Lung (tissue), 12 donors: Measurements from ENCODE around the gene C17orf107. TPM values are rescaled to one million over a fixed set of nuclear protein-coding genes. Genes with fewer than 3 reads are reported as not detected.
A peak's percentile ranks its signal among the peaks of the same experiment; 100 is the strongest.
"Not testable (repeated sequence)": the region's sequence is repeated elsewhere in the genome, so short reads cannot be mapped to it uniquely, and the experiment has no call there.

ENCODE experiments used
- ATAC-seq: fragments of 200-7000 bp; cut with Tn5 transposase; one replicate; pipeline ENCODE4 v1.9.1; 2020; ENCODE audit warnings: moderate number of reproducible peaks; ENCODE audit not compliant: insufficient read depth, low FRiP score
- DNase-seq, 3 donors: peaks; one replicate each; pipeline ENCODE4 v3.0.0-alpha.2; 2013 to 2017
- H3K27ac ChIP-seq, 2 donors: one replicate each; pipeline ENCODE4 v1.5.1; 2013; ENCODE audit warnings: mild to moderate bottlenecking in 2 of 2, moderate library complexity in 2 of 2, control low read depth in 1 of 2, inconsistent platforms in 1 of 2, low read depth in 1 of 2, low read length in 1 of 2
- H3K27me3 ChIP-seq, 3 donors: one replicate each; pipeline ENCODE4 v1.5.1; 2013; ENCODE audit warnings: low read length in 2 of 3; ENCODE audit not compliant: control insufficient read depth in 3 of 3, insufficient read depth in 3 of 3
- H3K36me3 ChIP-seq, 4 donors: one replicate each; pipeline ENCODE4 v1.5.1; 2013; ENCODE audit warnings: low read length in 4 of 4, mild to moderate bottlenecking in 1 of 4, moderate library complexity in 1 of 4; ENCODE audit not compliant: control insufficient read depth in 4 of 4, insufficient read depth in 4 of 4
- H3K4me1 ChIP-seq, 5 donors: one replicate each; pipeline ENCODE4 v1.5.1; 2013; ENCODE audit warnings: low read length in 5 of 5, mild to moderate bottlenecking in 2 of 5, moderate library complexity in 1 of 5; ENCODE audit not compliant: control insufficient read depth in 5 of 5, insufficient read depth in 5 of 5
- H3K4me3 ChIP-seq: one replicate; pipeline ENCODE4 v1.5.1; 2013; ENCODE audit warnings: mild to moderate bottlenecking, control low read depth, moderate library complexity
- H3K9ac ChIP-seq, 2 donors: one replicate each; pipeline ENCODE4 v1.5.1; 2013; ENCODE audit warnings: low read length in 2 of 2, control low read depth in 1 of 2; ENCODE audit not compliant: insufficient read depth in 1 of 2
- H3K9me3 ChIP-seq, 4 donors: one replicate each; pipeline ENCODE4 v1.5.1; 2013; ENCODE audit warnings: low read length in 3 of 4, mild to moderate bottlenecking in 1 of 4, moderate library complexity in 1 of 4; ENCODE audit not compliant: control insufficient read depth in 4 of 4, insufficient read depth in 3 of 4
- WGBS, 2 donors: extraction: QIAGEN DNeasy Blood & Tissue Kit; methylation state at CpG; one replicate each; pipeline ENCODE4 v1.1.7; 2013; 5-methylcytosine and 5-hydroxymethylcytosine counted together
- polyA plus RNA-seq, 2 donors: library from polyadenylated mRNA; stranded (reverse); fragments of 200-250 nt; gene quantifications; one replicate each; pipeline ENCODE4 v1.2.1, GENCODE V29; 2013
- total RNA-seq, 2 donors: library from RNA; depleted of rRNA in 1 of 2; stranded (reverse); fragments of >200 nt in 1 of 2; gene quantifications; one replicate each; pipeline ENCODE4 v1.2.1, GENCODE V29; 2014 to 2021
- TF ChIP-seq, protein P1 (sequence below): IDR thresholded peaks from 2 replicates; pipeline ENCODE4 v1.5.1; 2012; ENCODE audit warnings: mild to moderate bottlenecking; ENCODE audit errors: control extremely low read depth, extremely low read depth
- donor health status: control.
- donor health status: control.
- donor health status: Bipolar disorder and iron deficiency.
- donor health status: healthy.
- donor health status: DM: yes; HTN: yes; CAD: no.

C17orf107 gene
- total and polyA plus RNA-seq, 4 donors = 1.3 to 4.5 (median 2.8) TPM

DNA sequence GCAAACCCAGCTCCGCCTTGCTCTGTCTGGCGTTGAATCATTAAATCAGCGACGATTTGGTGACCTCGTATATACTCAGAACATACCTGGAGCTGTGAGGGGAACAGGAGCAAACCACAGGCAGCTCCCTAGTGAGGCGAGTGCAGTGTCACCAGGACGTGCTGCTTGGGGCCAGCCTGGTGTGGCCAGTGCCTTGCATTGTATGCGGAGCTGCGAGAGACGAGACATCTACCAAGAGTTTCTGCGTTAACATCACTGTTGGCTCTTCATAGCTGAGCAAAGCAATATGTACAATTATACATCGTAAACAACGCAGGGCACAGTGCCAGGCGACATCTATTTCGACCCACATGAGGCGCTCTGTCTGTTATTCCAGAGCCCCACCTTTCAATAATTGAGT lies 38.3 kb upstream of the C17orf107 start:
- H3K4me3 ChIP-seq = no peak overlapping the region
- TF ChIP-seq, protein P1, sequence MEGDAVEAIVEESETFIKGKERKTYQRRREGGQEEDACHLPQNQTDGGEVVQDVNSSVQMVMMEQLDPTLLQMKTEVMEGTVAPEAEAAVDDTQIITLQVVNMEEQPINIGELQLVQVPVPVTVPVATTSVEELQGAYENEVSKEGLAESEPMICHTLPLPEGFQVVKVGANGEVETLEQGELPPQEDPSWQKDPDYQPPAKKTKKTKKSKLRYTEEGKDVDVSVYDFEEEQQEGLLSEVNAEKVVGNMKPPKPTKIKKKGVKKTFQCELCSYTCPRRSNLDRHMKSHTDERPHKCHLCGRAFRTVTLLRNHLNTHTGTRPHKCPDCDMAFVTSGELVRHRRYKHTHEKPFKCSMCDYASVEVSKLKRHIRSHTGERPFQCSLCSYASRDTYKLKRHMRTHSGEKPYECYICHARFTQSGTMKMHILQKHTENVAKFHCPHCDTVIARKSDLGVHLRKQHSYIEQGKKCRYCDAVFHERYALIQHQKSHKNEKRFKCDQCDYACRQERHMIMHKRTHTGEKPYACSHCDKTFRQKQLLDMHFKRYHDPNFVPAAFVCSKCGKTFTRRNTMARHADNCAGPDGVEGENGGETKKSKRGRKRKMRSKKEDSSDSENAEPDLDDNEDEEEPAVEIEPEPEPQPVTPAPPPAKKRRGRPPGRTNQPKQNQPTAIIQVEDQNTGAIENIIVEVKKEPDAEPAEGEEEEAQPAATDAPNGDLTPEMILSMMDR = no peak
- no peak overlapping the region for H3K9ac ChIP-seq
- peak overlapping the region in 1 of 2 donors; percentile 27 for H3K27ac ChIP-seq
- 88 to 90% methylated on average over 16 of the region's 16 CpGs for WGBS, 2 donors
- H3K36me3 ChIP-seq = peaks cover 0 to 10% (median 7%) of the 10 kb centered on the region in 4 donors
- no peaks in the 10 kb centered on the region for H3K9me3 ChIP-seq
- no peak for DNase-seq
- no peak for ATAC-seq
- H3K27me3 ChIP-seq = no peaks in the 10 kb centered on the region
- peaks cover 4 to 26% (median 5%) of the 10 kb centered on the region in 5 donors for H3K4me1 ChIP-seq

DNA sequence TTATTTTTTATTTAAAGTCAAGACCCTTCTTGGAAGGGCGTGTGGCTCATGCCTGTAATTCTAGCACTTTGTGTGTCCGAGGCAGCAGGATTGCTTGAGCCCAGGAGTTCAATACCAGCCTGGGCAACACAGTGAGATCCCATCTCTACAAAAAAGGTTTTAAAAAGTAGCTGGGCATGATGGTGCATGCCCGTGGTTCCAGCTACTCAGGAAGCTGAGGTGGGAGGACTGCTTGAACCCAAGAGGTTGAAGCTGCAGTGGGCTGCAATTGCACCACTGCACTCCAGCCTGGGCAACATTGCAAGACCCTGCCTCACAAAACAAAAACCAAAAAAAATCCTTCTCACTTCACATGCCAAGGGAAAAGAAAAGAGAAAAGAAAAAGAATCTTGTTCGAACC lies 36.6 kb upstream of the C17orf107 start:
- WGBS, 2 donors = 94 to 96% methylated on average over 4 of the region's 4 CpGs
- Histone ChIP-seq H3K36me3 (peaks cover 0 to 9% (median 4%) of the 10 kb centered on the region in 4 donors), H3K27me3 (no peaks in the 10 kb centered on the region), H3K9me3 (no peaks in the 10 kb centered on the region), H3K27ac (no peak overlapping the region), H3K4me3 (no peak overlapping the region), H3K4me1 (peaks cover 2 to 14% (median 4%) of the 10 kb centered on the region in 5 donors), H3K9ac (no peak overlapping the region)
- no peak for ATAC-seq
- TF ChIP-seq, protein P1 = no peak
- DNase-seq = no peak

DNA sequence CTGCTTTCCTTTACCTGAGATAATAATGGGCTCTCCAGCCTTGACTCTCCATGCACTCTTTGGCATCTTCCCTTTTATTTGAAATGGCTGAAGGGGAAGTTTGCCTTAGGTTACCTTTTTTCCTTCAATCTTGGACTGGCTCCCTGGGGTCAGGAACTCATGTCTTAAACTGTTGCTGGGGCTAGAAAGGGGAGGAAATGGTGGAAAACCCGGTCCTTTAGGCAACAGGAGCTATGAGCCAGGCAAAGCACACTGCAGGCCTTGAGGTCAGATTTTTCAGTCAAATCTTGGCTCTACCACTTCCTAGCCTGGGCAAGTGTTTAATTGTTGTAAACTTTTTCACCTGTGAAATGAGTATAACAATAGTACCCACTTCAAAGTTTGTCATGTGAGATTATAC lies 36.0 kb upstream of the C17orf107 start:
- Histone ChIP-seq H3K4me1 (peaks cover 0 to 14% (median 2%) of the 10 kb centered on the region in 5 donors), H3K9me3 (no peaks in the 10 kb centered on the region), H3K9ac (no peak overlapping the region), H3K27me3 (no peaks in the 10 kb centered on the region), H3K4me3 (no peak overlapping the region), H3K36me3 (peaks cover 0 to 9% (median 4%) of the 10 kb centered on the region in 4 donors), H3K27ac (no peak overlapping the region)
- no peak for DNase-seq
- TF ChIP-seq, protein P1 = no peak
- no peak for ATAC-seq
- WGBS, 2 donors = 74 to 78% methylated on average over 1 of the region's 1 CpG

DNA sequence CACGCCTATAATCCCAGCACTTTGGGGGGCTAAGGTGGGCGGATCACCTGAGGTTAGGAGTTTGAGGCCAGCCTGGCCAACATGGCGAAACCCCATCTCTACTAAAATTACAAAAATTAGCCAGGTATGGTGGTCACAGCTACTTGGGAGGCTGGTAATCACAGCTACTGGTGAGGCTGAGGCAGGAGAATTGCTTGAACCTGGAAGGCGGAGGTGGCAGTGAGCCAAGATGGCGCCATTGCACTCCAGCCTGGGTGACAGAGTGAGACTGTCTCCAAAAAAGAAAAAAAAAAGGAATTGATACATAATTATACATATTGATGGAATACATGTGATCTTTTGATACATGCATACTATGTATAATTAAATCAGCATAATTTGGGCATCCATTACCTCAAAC lies 31.8 kb upstream of the C17orf107 start:
- H3K4me3 ChIP-seq, ATAC-seq, H3K27me3 ChIP-seq, H3K4me1 ChIP-seq, H3K27ac ChIP-seq, H3K36me3 ChIP-seq, H3K9ac ChIP-seq, H3K9me3 ChIP-seq, DNase-seq: not testable (repeated sequence)
- WGBS, 2 donors = 91 to 96% methylated on average over 5 of the region's 5 CpGs

DNA sequence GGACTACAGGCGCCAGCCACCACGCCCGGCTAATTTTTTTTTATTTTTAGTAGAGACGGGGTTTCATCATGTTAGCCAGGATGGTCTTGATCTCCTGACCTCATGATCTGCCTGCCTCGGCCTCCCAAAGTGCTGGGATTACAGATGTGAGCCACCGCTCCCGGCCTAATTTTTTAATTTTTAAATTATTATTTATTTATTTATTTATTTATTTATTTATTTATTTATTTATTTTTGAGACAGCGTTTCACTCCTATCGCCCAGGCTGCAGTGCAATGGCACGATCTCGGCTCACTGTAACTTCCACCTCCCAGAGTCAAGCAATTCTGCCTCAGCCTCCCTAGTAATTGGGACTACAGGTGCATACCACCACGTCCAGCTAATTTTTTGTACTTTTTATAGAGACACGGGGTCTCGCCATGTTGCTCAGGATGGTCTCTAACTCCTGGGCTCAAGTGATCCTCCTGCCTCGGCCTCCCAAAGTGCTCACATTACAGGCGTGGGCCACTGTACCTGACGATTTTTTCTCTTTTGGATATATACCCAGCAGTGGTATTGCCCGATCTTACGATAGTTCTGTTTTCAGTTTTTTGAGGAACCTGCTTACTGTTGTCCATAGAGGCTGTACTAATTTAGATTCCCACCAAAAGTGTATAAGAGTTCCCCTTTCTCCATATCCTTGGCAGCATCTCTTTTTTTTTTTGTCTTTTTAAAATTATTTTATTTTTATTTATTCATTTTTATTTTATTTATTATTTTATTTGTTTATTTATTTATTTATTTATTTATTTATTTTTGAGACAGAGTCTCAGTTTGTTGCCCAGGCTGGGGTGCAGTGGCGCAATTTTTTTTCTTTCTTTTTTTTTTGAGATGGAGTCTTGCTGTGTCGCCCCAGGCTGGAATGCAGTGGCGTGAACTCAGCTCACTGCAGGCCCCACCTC lies 30.0 kb upstream of the C17orf107 start:
- WGBS, 2 donors = 91 to 94% methylated on average over 22 of the region's 22 CpGs
- not testable (repeated sequence) for H3K27me3 ChIP-seq, H3K9ac ChIP-seq, H3K4me3 ChIP-seq, H3K36me3 ChIP-seq, DNase-seq, H3K4me1 ChIP-seq, ATAC-seq, H3K27ac ChIP-seq, H3K9me3 ChIP-seq
